HG02973 (cell line): ENCODE measurements around the gene MAVS.

ENCODE experiments used
- ATAC-seq: cut with Tn5 transposase; IDR thresholded peaks from one replicate; pipeline ENCODE4 v1.9.1; 2021; ENCODE audit warnings: moderate library complexity; ENCODE audit not compliant: unreplicated experiment

The MAVS gene

DNA sequence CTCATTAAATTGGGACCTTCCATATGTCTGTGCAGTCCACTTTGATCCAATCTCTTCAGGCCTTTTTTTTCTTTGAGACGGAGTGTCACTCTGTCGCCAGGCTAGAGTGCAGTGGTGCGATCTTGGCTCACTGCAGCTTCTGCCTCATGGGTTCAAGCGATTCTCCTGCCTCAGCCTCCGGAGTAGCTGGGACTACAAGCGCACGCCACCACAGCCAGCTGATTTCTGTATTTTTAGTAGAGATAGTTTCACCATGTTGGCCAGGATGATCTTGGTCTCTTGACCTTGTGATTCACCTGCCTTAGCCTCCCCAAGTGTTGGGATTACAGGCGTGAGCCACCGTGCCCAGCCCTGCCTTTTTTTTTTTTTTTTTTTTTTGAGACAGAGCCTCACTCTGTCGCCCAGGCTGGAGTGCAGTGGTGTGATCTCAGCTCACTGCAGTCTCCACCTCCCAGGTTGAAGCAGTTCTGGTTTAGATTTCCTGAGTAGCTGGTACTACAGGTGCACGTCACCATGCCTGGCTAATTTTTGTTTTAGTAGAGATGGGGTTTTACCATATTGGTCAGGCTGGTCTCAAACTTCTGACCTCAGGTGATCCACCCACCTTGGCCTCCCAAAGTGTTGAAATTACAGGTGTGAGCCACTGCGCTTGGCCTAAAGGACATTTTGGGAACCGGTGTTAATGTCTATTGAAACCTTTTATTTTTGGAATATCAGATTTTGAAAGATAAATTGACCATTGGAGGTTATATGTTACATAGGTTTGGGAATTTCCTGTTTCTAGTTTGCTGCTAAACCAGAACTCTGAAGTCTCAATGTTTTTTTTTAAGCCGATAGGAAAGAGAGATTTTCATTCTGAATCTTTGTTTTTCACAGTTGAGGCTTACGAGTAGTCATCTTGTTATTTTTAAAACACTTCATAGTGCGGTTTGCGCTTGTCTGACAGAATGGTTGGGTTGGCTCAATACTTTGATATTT lies 60.4 kb downstream of the MAVS start:
- peak; percentile 79 for ATAC-seq

DNA sequence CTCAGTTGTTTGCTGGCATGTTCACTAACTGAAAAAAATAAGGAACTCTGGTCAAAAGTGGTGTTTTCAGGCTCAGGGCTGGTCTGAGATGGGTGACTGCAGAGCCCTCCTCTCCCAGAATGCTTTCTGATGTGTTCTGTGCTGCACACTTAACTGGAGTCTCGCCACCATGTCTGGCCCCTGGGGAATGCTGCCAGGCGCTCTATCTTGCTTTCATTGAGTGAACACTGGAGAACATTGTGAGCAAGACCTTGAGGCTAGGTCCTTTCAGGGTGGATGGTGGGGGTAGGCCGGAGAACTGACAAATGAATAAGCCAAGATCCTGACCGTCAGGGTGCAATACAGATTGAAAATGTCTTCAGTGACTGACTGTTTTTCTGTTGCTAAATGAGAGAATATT lies 62.0 kb downstream of the MAVS start:
- ATAC-seq, result no peak

DNA sequence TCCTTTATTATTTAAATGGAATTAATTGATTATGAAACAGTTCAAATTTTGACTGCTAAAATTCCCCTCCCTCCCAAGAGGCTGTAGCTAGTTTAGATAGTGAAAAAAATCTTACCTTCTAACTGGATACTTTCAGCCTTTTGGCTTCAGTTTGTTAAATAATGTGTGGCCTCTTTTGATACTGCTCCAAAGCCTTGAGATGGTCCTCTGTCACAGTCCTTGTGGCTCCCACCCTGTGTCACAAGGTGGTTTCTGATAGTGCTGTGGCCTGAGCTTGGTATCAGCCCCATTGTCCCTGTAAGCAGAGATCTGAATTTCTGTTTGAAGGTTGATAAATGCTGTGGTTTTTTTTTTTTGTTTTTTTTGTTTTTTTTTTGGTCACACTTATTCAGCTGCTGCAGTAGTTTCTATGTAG lies 63.3 kb downstream of the MAVS start:
- ATAC-seq, result no peak

DNA sequence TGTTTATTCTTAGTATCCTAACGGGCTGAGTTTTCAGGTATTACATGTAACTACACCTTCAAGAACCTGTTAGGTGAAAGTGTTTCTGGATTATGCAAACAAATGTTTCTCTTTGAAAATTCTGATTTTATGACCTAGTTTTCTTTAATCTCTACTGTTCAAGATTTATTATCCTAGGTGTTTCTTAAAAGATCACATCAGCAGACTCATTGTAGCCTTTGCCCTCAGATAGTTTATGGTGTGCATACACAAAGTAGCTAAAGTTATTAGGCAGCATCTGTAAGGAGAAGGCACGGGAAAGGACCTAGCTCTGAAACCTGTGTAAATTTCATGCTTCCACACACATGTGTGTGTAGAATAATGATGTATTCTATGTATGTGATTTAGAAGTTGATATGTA lies 64.2 kb downstream of the MAVS start:
- ATAC-seq, result no peak

DNA sequence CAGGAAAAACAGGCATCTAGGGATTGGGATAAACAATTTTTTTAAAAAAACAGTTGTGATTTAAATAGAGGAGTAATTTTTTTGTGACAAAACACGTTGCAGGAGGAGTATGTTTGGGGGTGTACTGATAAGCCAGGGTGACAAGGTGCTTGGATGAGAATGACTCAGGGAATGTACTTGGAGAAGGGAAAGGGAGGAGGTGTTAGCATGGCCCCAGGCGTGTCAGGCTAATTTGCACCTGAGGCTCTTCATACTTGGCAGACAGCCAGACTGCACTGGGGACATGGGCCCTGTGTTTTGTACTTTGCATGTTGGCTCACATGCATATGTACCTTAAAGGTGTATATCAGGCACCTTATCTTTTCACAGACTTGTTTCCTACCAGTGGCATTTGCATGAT lies 65.3 kb downstream of the MAVS start:
- no peak for ATAC-seq

DNA sequence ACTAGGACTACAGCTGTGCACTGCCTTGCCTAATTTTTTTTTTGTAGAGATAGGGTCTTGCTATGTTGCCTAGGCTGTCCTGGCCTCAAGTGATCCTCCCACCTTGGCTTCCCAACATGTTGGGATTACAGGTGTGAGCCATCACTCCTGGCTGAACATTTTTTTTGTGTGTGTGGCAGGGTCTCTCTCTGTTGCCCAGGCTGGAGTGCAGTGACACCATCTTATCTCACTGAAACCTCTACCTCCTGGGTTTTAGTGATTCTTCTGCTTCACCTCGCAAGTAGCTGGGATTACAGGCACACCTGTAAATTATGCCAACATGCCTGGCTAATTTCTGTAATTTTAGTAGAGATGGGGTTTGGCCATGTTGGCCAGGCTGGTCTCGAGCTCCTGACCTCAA lies 67.8 kb downstream of the MAVS start:
- ATAC-seq, result no peak

DNA sequence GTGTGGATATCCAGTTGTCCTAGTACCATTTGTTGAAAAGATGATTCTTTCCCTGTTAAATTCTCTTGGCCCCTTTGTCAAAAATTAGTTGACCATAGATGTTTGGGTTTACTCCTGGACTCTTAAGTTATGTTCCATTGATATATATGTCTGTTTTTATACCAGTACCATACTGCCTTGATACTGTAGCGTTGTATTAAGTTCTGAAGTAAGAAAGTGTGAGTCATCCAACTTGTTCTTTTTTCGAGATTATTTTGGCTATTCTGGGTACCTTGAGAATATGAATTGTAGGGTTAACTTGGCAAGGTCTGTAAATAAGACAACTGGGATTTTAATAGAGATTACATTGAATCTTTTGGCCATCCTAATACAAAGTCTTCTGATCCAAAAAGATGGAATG lies 69.1 kb downstream of the MAVS start:
- no peak for ATAC-seq

DNA sequence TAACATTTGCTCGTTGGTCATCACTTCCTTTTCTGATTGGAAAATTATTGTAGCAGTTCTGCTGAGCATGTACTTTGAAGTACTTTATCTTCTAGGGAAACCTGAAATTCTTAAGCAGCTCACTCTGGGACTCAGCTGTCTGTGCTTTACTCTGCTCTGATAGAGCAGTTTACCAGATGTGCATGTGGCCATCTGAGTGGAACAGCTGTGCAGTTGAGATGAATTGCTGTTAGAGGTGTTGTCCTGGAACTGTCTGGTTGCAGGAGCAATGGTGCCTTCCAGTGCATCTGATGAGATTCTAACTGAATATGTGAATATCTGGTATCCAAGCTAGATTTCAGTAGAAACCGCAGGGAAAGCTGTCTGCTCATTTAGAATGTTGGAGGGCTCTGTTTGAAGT lies 69.7 kb downstream of the MAVS start:
- ATAC-seq, result no peak

DNA sequence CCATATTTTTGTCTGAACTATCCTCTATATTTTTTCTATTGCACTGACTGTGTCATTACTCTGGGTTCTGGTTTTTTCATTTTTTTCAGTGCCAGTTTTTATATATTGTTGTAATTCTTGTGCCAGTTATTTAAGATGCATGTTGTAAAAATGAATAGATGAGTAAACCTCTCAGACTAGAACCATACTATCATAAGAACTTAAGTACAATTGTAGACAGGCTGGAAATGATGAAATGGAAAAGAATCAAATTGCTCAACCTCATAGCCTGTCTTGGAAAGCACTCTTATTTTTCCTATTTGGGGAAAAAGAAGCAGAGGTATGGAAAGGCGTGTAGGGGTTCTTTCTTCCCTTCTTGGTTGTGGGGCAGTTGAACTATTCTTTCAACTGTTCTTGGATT lies 72.7 kb downstream of the MAVS start:
- ATAC-seq, result no peak

DNA sequence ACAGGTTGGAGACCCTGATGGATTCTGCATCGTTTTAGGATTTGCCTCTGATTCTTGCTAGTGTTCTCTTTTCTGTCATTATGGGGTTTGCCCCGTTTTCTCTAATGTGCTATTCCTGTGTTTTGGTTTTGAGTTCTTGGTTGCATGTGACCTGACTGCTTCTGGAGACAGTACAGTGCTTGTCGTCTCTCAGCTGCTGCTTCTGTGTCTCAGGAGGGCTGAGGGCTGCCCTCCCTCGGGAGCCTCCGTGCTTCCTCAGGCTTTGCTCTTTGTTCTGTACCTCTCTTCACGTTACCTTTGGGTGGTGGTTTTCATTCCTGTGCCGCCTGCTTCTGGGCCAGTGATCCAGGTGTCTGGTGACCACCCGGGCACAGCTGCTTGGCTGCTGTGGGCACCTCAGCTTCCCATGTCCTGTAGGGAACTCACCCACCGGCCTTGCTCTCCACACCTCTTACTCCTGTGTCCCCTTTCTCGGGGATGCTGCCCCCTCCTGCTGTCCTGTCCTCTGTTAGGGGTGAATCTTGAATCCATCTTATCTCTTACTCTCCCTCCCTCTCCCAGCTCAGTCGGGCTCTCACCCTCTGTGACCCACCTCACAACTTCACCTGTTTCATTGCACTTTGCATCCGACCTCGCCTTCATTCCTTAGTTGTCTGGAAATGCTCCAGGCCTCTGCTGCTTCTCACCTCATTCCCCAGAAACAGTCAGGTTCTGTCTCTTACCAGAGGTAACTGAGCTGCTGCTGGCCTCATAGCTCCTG lies 75.8 kb downstream of the MAVS start:
- no peak for ATAC-seq

DNA sequence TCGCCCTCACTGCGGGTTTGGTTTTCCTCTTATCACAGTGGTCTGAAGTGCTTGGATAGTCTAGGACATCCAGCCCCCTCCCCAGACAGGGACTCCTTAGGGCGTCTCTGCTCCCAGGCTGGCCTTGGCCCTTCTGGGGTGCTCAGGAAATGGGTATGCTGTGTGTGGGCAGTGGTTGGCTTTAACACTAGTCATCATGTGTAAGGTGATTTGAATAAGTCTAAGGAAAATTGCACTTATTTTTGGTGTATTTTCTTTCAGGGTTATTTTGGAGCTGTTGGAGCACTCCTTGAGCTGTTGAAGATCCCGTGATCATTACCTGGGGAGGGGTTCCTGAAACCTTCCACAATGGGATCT lies 76.3 kb downstream of the MAVS start:
- ATAC-seq, result no peak

DNA sequence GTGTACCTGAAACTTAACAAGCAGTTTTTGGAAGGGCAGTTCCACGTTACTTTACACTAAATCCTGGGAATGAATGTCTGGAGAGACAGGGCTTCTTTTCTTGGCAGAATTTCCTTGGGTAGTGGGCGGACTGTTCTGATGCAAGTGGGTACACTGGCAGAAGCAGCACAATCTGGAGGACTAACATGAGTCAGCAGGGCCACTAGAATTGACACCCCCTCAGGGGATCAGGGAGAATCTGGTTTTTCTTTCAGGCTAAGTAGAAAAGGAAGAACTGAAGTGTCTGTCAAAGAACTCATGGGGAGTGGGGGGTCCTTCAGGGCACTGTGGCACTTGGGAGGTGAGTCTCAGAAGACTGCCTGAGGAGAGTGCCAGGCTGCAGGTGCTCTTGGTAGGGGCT lies 77.2 kb downstream of the MAVS start:
- ATAC-seq, result no peak

DNA sequence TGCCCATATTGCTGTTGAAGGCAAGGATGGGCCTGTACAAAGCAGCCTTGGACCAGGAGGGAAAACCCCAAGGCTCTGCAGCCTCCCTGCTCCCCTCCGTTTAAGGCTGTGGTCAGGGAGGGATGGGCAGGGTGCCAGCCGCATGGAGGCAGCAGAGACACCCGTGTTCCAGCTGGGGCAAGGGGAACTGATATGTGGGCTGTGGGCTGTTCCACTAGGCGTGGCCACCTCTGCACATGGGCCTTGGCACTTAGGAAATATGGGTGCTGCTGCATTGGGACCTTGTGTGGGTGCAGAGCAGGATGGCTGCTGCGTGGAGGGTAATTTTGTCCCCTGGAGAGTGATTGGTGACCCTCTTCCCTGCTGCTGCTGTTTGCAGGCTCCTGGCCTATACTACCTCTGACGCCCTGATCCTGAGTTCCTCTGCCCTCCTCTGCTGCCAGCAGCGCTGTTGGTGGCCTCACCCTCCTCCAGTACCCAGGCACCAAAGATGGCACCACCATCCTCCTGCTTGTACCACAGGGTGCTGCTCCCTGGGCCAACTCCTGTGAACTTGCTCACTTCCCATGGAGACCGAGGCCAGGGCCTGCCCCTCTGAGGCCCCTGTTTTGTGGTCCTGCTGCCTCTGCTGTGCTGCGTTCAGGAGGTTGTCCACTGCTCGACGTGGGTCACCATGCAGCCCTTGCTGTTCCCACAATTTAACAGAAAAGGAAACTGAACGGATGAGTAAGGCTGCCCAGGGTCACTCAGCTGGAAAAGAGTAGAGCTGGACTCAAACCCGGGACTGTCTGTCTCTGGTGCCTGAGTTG lies 77.9 kb downstream of the MAVS start:
- ATAC-seq, result no peak

DNA sequence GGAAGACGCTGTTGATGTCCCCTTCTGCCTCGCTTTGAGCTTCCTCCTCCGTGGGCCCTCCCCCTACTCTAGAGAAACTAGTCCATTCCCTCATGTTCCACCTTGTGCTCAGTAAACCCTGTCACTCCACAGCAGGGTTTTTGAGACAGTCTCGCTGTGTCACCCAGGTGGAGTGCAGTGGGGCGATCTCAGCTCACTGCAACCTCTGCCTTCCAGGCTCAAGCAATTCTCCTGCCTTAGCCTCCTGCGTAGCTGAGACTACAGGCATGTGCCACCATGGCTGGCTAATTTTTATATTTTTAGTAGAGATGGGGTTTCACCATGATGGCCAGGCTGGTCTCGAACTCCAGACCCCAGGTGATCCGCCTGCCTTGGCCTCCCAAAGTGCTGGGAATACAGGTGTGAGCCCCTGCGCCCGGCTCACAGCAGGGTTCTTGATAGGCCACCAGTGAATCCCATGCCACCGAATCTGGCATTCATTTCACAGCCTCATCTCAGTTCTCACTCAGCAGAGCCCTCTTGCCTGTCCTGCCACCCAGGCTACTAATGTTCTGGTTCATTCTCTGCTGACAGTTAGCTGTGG lies 78.6 kb downstream of the MAVS start:
- ATAC-seq, result no peak
